Measurements from ENCODE around the gene PIEZO2. TPM values are rescaled to one million over a fixed set of nuclear protein-coding genes. Genes with fewer than 3 reads are reported as not detected.
A peak's percentile ranks its signal among the peaks of the same experiment; 100 is the strongest.

Gene PIEZO2
- total and polyA plus RNA-seq, 10 donors, result 0.42 to 13.0 (median 8.0) TPM

GRCh38 chr18:10793730-10794370 is 355.5 kb downstream of the PIEZO2 start:
- Histone ChIP-seq H3K27me3 (replicated peaks in 1 of 7) (no peaks in the 10 kb centered on the region), H3K36me3 (no peaks in the 10 kb centered on the region), H3K4me1 (peaks cover 0 to 14% (median 0%) of the 10 kb centered on the region in 6 donors), H3K4me3 (no peak overlapping the region), H3K9me3 (no peaks in the 10 kb centered on the region), H3K27ac (no peak overlapping the region)
- intact Hi-C loops (cut with DNase I; ENCODE audit: low total_unique reads), result no loop called here
- no peak for TF ChIP-seq CTCF (IDR thresholded peaks at IDR 0.05 in 8 of 11, conservative IDR thresholded peaks at IDR 0.05 in 3 of 11)
- WGBS, 5 donors, result 58 to 90% (median 84%) methylated on average over 4 of the region's 4 CpGs
- no peak for DNase-seq

- Histone ChIP-seq H3K9me3 (no peaks in the 10 kb centered on the region), H3K27me3 (replicated peaks in 1 of 7) (no peaks in the 10 kb centered on the region), H3K4me3 (no peak overlapping the region), H3K27ac (peak overlapping the region in 3 of 8 donors; percentile 32 to 57 (median 37)), H3K36me3 (no peaks in the 10 kb centered on the region), H3K4me1 (peaks cover 0 to 24% (median 0%) of the 10 kb centered on the region in 6 donors)
- no peak for DNase-seq
- intact Hi-C loops (cut with DNase I; ENCODE audit: low total_unique reads), result no loop called here
- no peak for TF ChIP-seq POLR2AphosphoS5 (IDR thresholded peaks at IDR 0.05)
- TF ChIP-seq POLR2A (IDR thresholded peaks at IDR 0.05), result no peak
- no peak for TF ChIP-seq CTCF (IDR thresholded peaks at IDR 0.05 in 8 of 11, conservative IDR thresholded peaks at IDR 0.05 in 3 of 11)
- 50 to 78% (median 66%) methylated on average over 4 of the region's 4 CpGs for WGBS, 5 donors
These were observed 357.2 kb downstream of the PIEZO2 start for GRCh38 chr18:10792181-10792580.

DNA sequence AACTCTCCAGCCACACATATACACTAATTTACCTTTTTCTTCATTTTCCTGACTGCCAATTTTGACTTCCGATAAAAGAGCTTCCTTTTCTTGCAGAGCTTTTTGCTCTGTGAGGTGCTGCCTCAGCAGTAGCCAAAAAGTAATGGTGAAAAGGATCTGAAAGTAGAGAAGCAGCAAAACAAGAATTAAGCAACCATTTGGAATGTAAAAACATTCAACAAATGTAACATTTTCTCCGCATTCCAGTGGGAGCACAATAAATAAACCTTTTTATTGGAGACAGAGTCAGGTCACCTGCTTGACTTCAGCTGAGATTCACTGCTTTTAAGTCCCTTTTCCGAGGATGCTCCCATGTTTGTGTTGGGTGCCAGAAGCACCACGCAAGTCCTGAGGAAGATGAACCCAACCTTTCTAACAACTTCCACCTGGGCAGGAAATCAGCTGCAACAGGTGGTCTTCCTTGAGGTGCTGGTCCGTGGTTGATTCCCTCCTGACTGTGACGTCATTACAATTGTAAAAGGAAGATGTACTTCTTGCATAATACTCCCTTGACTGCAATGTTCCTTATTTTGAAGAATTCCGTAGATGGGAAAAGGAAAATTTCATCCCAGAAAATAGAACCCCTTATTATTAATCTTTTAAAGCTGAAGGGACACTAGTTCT is 358.1 kb downstream of the PIEZO2 start:
- H3K4me3 ChIP-seq, result no peak overlapping the region
- peak overlapping the region in 4 of 8 donors; percentile 29 to 57 (median 34) for H3K27ac ChIP-seq
- 40 to 59% (median 54%) methylated on average over 7 of the region's 7 CpGs for WGBS, 5 donors
- TF ChIP-seq POLR2A (IDR thresholded peaks at IDR 0.05) (no peak), POLR2AphosphoS5 (IDR thresholded peaks at IDR 0.05) (no peak), CTCF (IDR thresholded peaks at IDR 0.05 in 8 of 11, conservative IDR thresholded peaks at IDR 0.05 in 3 of 11) (no peak)
- no peaks in the 10 kb centered on the region for H3K36me3 ChIP-seq
- intact Hi-C loops (cut with DNase I; ENCODE audit: low total_unique reads), result no loop called here
- H3K9me3 ChIP-seq, result no peaks in the 10 kb centered on the region
- H3K27me3 ChIP-seq (replicated peaks in 1 of 7), result no peaks in the 10 kb centered on the region
- peaks cover 0 to 26% (median 0%) of the 10 kb centered on the region in 6 donors for H3K4me1 ChIP-seq
- DNase-seq, result no peak

DNA sequence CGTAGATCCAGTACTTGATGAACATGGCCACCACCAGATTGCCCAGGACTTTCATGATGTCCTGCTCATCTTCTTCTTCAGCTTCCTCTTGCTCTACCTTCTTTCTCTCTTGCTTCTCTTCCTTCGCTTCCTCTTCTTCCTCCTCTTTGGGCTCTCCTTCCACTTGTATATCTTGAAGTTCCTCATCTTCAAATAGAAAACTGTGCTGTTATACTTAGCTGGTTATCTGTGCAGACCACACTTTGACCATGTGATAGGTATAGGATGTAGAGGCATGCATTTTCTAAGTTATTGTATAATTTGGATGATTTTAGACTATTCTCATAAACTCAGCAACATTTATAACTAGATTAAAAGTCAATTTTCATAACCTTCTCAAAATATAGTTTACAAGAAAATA is 360.2 kb downstream of the PIEZO2 start:
- TF ChIP-seq CTCF (IDR thresholded peaks at IDR 0.05 in 8 of 11, conservative IDR thresholded peaks at IDR 0.05 in 3 of 11) (no peak), POLR2A (IDR thresholded peaks at IDR 0.05) (no peak), POLR2AphosphoS5 (IDR thresholded peaks at IDR 0.05) (no peak)
- WGBS, 5 donors, result 57 to 84% (median 73%) methylated on average over 2 of the region's 2 CpGs

More for the DNA sequence above, 360.2 kb downstream of the PIEZO2 start:
- no peak for DNase-seq
- Histone ChIP-seq H3K36me3 (no peaks in the 10 kb centered on the region), H3K9me3 (no peaks in the 10 kb centered on the region), H3K27ac (no peak overlapping the region), H3K27me3 (replicated peaks in 1 of 7) (peaks cover 0 to 6% (median 0%) of the 10 kb centered on the region in 7 donors), H3K4me1 (peaks cover 0 to 26% (median 0%) of the 10 kb centered on the region in 6 donors), H3K4me3 (no peak overlapping the region)
- intact Hi-C loops (cut with DNase I; ENCODE audit: low total_unique reads), result no loop called here

Measured in spleen (tissue), 11 donors.